ENCODE data around the gene KLHL22. TPM values are rescaled to one million over a fixed set of nuclear protein-coding genes. Genes with fewer than 3 reads are reported as not detected.

The KLHL22 gene
- polyA plus RNA-seq, 3 donors, result 27.9 to 40.1 (median 35.8) TPM

DNA sequence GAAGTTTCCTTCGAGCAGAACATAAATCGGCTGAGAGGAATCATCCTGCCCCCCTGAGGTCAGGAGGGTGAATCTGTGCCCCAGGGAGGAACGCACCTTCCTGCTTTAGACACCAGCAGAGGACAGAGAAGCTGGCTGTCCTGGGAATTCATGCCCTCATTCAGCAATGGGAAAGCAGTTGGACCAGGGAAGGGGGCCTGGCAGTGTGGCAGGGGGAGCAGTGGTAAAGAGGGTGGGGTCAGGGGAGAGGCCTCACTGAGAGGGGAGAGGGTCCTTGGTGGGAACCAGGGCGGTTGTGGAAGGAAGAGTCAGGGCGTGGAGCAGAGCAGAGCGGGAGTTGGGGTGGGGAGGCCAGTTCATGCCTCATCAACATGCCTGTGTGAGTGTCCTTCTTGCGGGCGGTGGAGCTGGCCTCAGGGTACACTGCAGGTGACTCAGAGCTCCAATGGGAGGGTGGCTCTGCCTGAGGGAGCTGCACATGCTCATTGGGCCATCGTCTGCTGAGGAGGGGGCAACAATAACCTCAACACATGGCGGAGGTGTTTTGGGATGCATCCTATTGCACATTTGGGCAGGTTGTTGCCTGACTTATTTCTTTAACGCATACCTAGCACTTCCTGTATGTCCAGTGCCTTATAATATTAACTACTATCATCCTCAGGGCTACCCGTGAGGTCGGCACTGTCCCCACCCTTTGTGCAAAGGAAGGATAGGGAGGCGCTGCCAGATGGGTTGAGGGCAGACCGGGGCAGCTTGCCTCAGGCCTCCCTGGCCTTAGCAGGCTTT, 35.0 kb upstream of the KLHL22 start:
- DNase-seq (ENCODE audit: extremely low read depth in 1 of 11, low read depth in 9 of 11, low spot score in 4 of 11), result no peak

DNA sequence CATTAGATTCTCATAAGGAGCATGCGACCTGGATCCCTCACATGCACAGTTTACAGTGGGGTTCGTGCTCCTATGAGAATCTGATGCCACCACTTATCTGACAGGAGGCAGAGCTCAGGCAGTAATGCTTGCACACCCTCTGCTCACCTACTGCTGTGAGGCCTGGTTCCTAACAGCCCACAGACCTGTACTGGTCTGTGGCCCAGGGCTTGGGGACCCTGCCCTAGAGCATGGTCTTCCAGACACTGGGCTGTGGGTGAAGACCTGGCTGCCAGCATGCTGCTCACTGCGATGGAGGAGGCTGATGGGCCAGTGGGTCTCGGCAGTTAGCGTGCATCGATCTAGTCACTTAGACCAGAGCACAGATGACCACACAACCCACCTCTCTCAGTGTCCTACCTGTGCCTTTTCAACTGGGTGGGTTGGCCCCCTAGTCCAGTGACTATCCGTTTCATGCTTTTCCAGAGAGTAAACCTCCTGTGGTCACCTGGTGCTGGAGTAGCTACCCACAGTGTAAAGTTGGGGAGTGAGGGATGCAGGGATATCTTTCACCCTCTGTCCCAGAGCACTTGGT, 32.9 kb upstream of the KLHL22 start:
- DNase-seq (ENCODE audit: extremely low read depth in 1 of 11, low read depth in 9 of 11, low spot score in 4 of 11), result no peak

- DNase-seq (ENCODE audit: extremely low read depth in 1 of 11, low read depth in 9 of 11, low spot score in 4 of 11), result no peak
Measured at GRCh38 chr22:20526628-20527355, 31.2 kb upstream of the KLHL22 start.

GRCh38 chr22:20526305-20526627, 30.7 kb upstream of the KLHL22 start:
- no peak for DNase-seq (ENCODE audit: extremely low read depth in 1 of 11, low read depth in 9 of 11, low spot score in 4 of 11)

- no peak for DNase-seq (ENCODE audit: extremely low read depth in 1 of 11, low read depth in 9 of 11, low spot score in 4 of 11)
Measured at GRCh38 chr22:20525048-20525447, 29.5 kb upstream of the KLHL22 start.

- DNase-seq (ENCODE audit: extremely low read depth in 1 of 11, low read depth in 9 of 11, low spot score in 4 of 11), result no peak
Measured at GRCh38 chr22:20524004-20524481, 28.4 kb upstream of the KLHL22 start.

- no peak for DNase-seq (ENCODE audit: extremely low read depth in 1 of 11, low read depth in 9 of 11, low spot score in 4 of 11)
Measured at GRCh38 chr22:20523086-20523983, 27.7 kb upstream of the KLHL22 start.

DNA sequence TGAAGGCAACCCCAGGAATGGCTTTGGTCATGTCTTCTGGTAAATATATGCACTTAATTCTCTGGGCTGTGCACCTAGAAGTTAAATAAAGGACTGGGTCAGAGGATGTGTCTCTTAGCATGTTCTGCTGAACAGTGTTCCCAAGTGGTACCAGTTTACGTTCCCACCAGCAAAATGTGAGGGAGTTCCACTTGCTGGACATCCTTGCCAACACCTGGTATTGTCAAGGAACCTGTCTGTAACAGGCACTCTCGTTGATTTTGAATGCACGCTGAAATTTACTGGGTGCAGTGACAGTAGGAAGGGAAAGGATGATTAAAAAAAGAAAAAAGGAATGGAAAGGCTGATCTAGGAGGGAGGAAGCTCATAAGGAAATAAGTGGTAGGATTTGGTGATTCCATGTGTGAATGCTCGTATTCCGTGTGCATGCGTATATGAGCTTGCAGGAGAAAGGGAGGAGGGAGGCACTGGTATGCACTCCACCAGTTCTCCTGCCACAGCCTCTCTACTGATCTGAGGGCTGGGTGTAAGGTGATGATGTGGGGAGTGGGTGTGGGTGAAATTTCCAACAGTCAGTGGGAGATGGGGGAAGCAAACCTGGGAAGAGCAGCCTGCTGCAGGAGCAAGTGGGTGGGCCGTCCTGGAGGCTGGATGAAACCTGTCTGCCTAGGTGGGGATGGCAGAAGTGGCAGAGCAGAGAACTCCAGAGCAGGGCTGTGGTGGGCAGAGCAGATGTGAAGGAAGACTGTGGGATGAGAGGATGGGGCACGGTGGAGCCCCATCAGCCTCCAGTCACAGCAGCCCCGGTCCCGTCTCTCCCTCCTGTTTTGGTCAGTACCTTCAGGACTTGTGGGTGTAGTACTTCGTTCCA, 26.8 kb upstream of the KLHL22 start:
- DNase-seq (ENCODE audit: extremely low read depth in 1 of 11, low read depth in 9 of 11, low spot score in 4 of 11), result no peak

- DNase-seq (ENCODE audit: extremely low read depth in 1 of 11, low read depth in 9 of 11, low spot score in 4 of 11), result no peak
Measured at GRCh38 chr22:20520093-20520511, 24.5 kb upstream of the KLHL22 start.

- no peak for DNase-seq (ENCODE audit: extremely low read depth in 1 of 11, low read depth in 9 of 11, low spot score in 4 of 11)
Measured at GRCh38 chr22:20519558-20519957, 24.0 kb upstream of the KLHL22 start.

DNA sequence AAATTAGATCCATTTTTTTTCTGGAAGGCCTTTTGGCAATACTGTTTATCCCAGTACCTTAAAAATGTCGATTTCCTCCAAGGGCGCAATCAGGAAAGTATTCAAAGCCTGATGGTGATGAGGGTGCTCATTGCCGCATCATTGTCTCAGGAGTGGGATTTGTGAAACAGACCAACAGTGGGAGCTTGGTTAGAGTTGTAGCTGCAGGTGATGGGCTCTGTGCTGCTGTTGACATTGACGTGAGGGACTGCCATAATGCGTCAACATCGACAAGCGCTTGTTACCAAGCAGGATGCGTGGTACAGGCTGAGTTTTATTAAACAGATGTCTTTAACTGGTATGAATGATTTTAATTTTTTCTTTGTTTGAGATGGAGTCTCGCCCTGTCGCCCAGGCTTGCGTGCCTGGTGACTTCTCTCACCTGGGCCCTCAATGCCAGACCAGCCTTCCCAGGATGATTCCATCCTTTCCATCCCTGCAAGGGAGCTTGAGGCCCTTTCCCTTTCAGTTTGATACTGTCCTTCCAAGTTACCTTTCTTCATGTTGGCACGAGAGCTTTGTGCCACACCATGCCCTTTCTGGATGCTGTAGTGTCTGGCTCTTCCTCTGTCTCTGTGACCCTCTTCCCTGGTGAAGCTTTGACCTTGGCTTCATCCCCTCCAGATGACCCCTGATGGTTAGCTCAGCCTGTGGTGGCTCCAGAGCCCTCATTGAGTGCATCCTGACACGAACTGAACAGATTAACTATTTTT, 22.4 kb upstream of the KLHL22 start:
- DNase-seq (ENCODE audit: extremely low read depth in 1 of 11, low read depth in 9 of 11, low spot score in 4 of 11), result no peak

DNA sequence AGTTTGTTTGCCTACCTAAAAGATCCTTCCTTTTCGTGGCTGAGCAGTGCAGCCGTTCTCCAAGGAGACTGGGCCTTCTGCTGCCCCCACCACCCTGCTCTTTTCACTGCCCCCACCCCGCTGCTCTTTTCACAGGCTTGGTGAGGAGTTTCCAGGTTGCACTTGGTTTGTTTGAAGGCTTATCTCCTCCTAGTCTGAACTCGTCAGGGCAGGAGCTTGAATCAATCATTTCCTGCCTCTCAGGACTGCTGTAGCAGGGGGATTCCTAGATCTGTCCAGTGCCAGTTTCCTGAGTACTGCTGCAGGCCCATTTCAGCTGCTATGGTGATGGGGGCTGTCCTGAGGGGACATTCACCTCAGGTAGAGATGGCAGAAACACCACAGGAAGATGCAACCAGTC, 21.8 kb upstream of the KLHL22 start:
- no peak for DNase-seq (ENCODE audit: extremely low read depth in 1 of 11, low read depth in 9 of 11, low spot score in 4 of 11)

DNA sequence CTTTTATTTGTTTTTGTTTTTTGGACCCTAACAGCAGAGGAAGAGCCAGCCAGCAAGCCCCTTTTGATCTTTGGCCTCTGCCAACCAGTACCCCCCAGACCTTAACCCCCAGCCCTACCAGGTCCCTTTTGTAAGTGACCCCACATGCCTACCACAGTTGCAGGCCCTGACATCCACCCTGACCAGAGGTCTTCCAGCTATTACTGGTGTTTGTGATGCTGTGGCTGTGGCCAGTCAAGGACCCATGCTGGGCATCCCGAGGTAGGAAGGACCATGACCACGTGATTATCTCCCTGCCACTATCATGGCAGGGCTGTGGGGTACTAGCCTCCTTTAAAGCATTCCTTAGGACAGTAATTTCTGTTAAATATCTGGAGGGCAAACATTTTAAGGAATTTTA, 20.8 kb upstream of the KLHL22 start:
- DNase-seq (ENCODE audit: extremely low read depth in 1 of 11, low read depth in 9 of 11, low spot score in 4 of 11), result no peak

- DNase-seq (ENCODE audit: extremely low read depth in 1 of 11, low read depth in 9 of 11, low spot score in 4 of 11), result no peak
Measured at GRCh38 chr22:20514658-20515406, 19.2 kb upstream of the KLHL22 start.

DNA sequence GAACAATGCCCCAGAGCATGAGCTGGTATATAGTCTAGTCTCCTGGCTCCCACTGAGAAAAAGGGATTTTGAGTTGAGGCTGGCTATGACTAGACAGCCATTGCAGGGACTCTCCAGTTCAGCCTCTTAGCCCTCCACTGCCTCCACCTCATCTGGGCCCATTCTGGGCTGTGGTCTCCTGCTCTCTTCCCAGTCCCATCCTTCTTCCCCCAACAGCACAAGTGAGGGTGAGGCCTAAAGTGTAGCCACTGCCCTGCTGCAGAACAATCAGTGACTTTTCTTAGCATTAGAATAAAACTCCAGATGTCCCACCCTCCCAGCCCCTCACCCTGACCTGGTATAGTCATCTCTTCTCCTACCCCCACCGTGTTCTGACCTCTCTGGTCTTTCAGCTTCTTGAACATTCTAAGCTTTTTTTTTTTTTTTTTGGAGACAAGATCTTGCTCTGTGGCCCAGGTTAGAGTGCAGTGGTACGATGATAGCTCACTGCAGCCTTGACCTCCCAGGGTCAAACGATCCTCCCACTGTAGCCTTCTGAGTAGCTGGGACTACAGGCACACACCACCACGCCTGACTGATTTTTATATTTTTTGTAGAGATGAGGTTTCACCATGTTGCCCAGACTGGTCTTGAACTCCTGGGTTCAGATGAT, 16.1 kb upstream of the KLHL22 start:
- no peak for DNase-seq (ENCODE audit: extremely low read depth in 1 of 11, low read depth in 9 of 11, low spot score in 4 of 11)

- no peak for DNase-seq (ENCODE audit: extremely low read depth in 1 of 11, low read depth in 9 of 11, low spot score in 4 of 11)
Measured at GRCh38 chr22:20510811-20511577, 15.4 kb upstream of the KLHL22 start.
